Transverse colon (tissue), 4 donors: ENCODE measurements around the gene AR. TPM values are rescaled to one million over a fixed set of nuclear protein-coding genes. Genes with fewer than 3 reads are reported as not detected.
"Not testable (repeated sequence)": the region's sequence is repeated elsewhere in the genome, so short reads cannot be mapped to it uniquely, and the experiment has no call there.

Experiments used
- DNase-seq: peaks from one replicate; pipeline ENCODE4 v3.0.0-alpha.2; 2019
- H3K27ac ChIP-seq, 4 donors: fragments of 200-600 bp; sonication (generic); 2 replicates each; pipeline ENCODE4 v1.5.1; 2016 to 2018; ENCODE audit warnings: inconsistent platforms in 4 of 4
- H3K27me3 ChIP-seq: fragments of 200-600 bp; sonication (generic); 2 replicates; pipeline ENCODE4 v1.5.1; 2017; ENCODE audit warnings: inconsistent platforms
- H3K36me3 ChIP-seq, 4 donors: fragments of 200-600 bp; sonication (generic); 2 replicates each; pipeline ENCODE4 v1.5.1; 2017 to 2019; ENCODE audit warnings: inconsistent platforms in 4 of 4
- H3K4me1 ChIP-seq, 4 donors: fragments of 200-600 bp; sonication (generic); 2 replicates each; pipeline ENCODE4 v1.5.1; 2017 to 2020; ENCODE audit warnings: inconsistent platforms in 4 of 4
- H3K4me3 ChIP-seq, 4 donors: fragments of 200-600 bp; sonication (generic); 1 replicate in 1 of 4; 2 replicates in 3 of 4; pipeline versions ENCODE4 v1.5.1 to v1.6.1; 2017 to 2019; ENCODE audit warnings: inconsistent platforms in 4 of 4
- H3K9me3 ChIP-seq, 2 donors: fragments of 200-600 bp; sonication (generic); 2 replicates each; pipeline ENCODE4 v1.5.1; 2017 to 2019; ENCODE audit warnings: inconsistent platforms in 2 of 2
- CTCF ChIP-seq, 5 experiments: fragments of 200-600 bp in 3 of 5; fragments of 450-650 bp in 2 of 5; sonication (generic) in 3 of 5; IDR thresholded peaks; 1 replicate in 2 of 5; 2 replicates in 3 of 5; pipeline ENCODE4 v1.5.1; 2016 to 2017; ENCODE audit warnings: antibody characterized with exemption in 5 of 5, inconsistent platforms in 3 of 5, mild to moderate bottlenecking in 2 of 5, moderate library complexity in 1 of 5
- EP300 ChIP-seq: sonication (generic); formaldehyde crosslinking; IDR thresholded peaks from one replicate; pipeline ENCODE4 v1.6.1; 2017; ENCODE audit warnings: antibody characterized with exemption, low read depth
- POLR2A ChIP-seq: fragments of 450-650 bp; IDR thresholded peaks from one replicate; pipeline ENCODE4 v1.6.1; 2016; ENCODE audit warnings: antibody characterized with exemption, mild to moderate bottlenecking, moderate library complexity
- POLR2AphosphoS5 ChIP-seq, 3 donors: sonication (generic); formaldehyde crosslinking; IDR thresholded peaks; one replicate each; pipeline ENCODE4 v1.6.1; 2016; ENCODE audit warnings: antibody characterized with exemption in 3 of 3
- WGBS, 2 donors: methylation state at CpG; one replicate each; pipeline ENCODE4 v1.1.5; 2018; ENCODE audit warnings: low coverage in 1 of 2; 5-methylcytosine and 5-hydroxymethylcytosine counted together
- in situ Hi-C, 4 donors: fragments of 200-750 bp; cut with MboI; loops; one replicate each; pipeline versions ENCODE4 v1.15.0 to v1.15.1; 2017; ENCODE audit warnings: low sequenced_read_pairs in 3 of 4, low pct_ligation_motif_present in 1 of 4, low pct_unique_long_range_greater_than_20kb in 1 of 4
- intact Hi-C: fragments of 100-400 bp; cut with DNase I; formaldehyde crosslinking; loops from one replicate; pipeline ENCODE4 v1.15.1; 2023; ENCODE audit warnings: low total_unique reads
- total RNA-seq, 4 donors: library from RNA; depleted of rRNA; stranded (reverse); fragments of >200 nt; gene quantifications; one replicate each; pipeline ENCODE4 v1.1.0, GENCODE V29; 2016

Gene AR
- total RNA-seq, 4 donors from 2014 or later: 1.1 to 2.4 (median 2.0) TPM

- Histone ChIP-seq H3K36me3 (no peaks in the 10 kb centered on the region), H3K4me1 (no peaks in the 10 kb centered on the region), H3K27me3 (no peaks in the 10 kb centered on the region), H3K9me3 (no peaks in the 10 kb centered on the region), H3K4me3 (no peak overlapping the region), H3K27ac (no peak overlapping the region)
- in situ Hi-C loops (no loop called here), intact Hi-C loops (no loop called here)
- DNase-seq: no peak
- 77 to 89% methylated on average over 1 to 2 of the region's 2 CpGs for WGBS, 2 donors
- TF ChIP-seq POLR2A: no peak
- no peak for TF ChIP-seq CTCF (IDR thresholded peaks at IDR 0.05)
- TF ChIP-seq POLR2AphosphoS5 (IDR thresholded peaks at IDR 0.05): no peak
- TF ChIP-seq EP300: no peak
Observed at GRCh38 chrX:67622053-67622585, 78.3 kb downstream of the AR start.

- Histone ChIP-seq H3K9me3 (no peaks in the 10 kb centered on the region), H3K27ac (no peak overlapping the region), H3K4me3 (no peak overlapping the region), H3K27me3 (no peaks in the 10 kb centered on the region), H3K36me3 (no peaks in the 10 kb centered on the region), H3K4me1 (no peaks in the 10 kb centered on the region)
- in situ Hi-C loops (no loop called here), intact Hi-C loops (no loop called here)
- DNase-seq: no peak
- TF ChIP-seq EP300: no peak
- no peak for TF ChIP-seq POLR2AphosphoS5 (IDR thresholded peaks at IDR 0.05)
- no peak for TF ChIP-seq CTCF (IDR thresholded peaks at IDR 0.05)
- no peak for TF ChIP-seq POLR2A
Observed at GRCh38 chrX:67624325-67624724, 80.5 kb downstream of the AR start.

- DNase-seq: no peak
- Histone ChIP-seq H3K36me3 (no peaks in the 10 kb centered on the region), H3K4me3 (no peak overlapping the region), H3K27ac (no peak overlapping the region), H3K9me3 (no peaks in the 10 kb centered on the region), H3K4me1 (no peaks in the 10 kb centered on the region), H3K27me3 (no peaks in the 10 kb centered on the region)
- intact Hi-C loops: no loop called here
- TF ChIP-seq POLR2A (no peak), POLR2AphosphoS5 (IDR thresholded peaks at IDR 0.05) (no peak), CTCF (IDR thresholded peaks at IDR 0.05) (no peak), EP300 (no peak)
- in situ Hi-C loops: no loop called here
- WGBS, 2 donors: 63% methylated on average over 2 of the region's 2 CpGs; no CpG with 5 or more reads in 1 of the 2 donors
Observed at GRCh38 chrX:67635424-67635823, 91.6 kb downstream of the AR start.

GRCh38 chrX:67636532-67636931 is 92.7 kb downstream of the AR start:
- TF ChIP-seq POLR2AphosphoS5 (IDR thresholded peaks at IDR 0.05) (no peak), CTCF (IDR thresholded peaks at IDR 0.05) (no peak), EP300 (no peak), POLR2A (no peak)
- in situ Hi-C loops: no loop called here
- Histone ChIP-seq H3K4me1 (no peaks in the 10 kb centered on the region), H3K27me3 (no peaks in the 10 kb centered on the region), H3K27ac (no peak overlapping the region), H3K36me3 (no peaks in the 10 kb centered on the region), H3K4me3 (no peak overlapping the region), H3K9me3 (no peaks in the 10 kb centered on the region)
- intact Hi-C loops: no loop called here
- DNase-seq: no peak

GRCh38 chrX:67637293-67637692 is 93.5 kb downstream of the AR start:
- H3K36me3 ChIP-seq, in situ Hi-C loops, H3K27me3 ChIP-seq, intact Hi-C loops, H3K9me3 ChIP-seq, H3K4me3 ChIP-seq, H3K4me1 ChIP-seq, H3K27ac ChIP-seq, DNase-seq: not testable (repeated sequence)
- 88% methylated on average over 3 of the region's 3 CpGs; no CpG with 5 or more reads in 1 of the 2 donors for WGBS, 2 donors
